Left cardiac atrium (tissue), 4 donors: ENCODE measurements around the gene TGFBI. TPM values are rescaled to one million over a fixed set of nuclear protein-coding genes. Genes with fewer than 3 reads are reported as not detected.

ENCODE experiments used
- ATAC-seq, 2 donors: fragments of 200-7000 bp; cut with Tn5 transposase; one replicate each; pipeline ENCODE4 v1.9.1; 2020; ENCODE audit warnings: mild to moderate bottlenecking in 2 of 2, moderate library complexity in 2 of 2
- DNase-seq: peaks from one replicate; pipeline ENCODE4 v3.0.0-alpha.2; 2020
- intact Hi-C, 2 donors: fragments of 100-400 bp; cut with DNase I; formaldehyde crosslinking; loops; one replicate each; pipeline versions ENCODE4 v1.14.1 to v1.15.1; 2022 to 2023
- long read RNA-seq: library from polyadenylated mRNA; unstranded; transcript quantifications from one replicate; pipeline ENCODE4 v2.0.0, GENCODE V29; 2021
- total RNA-seq, 2 donors: library from RNA; stranded (reverse); fragmentation: NEBNext Ultra II Directional; extraction: Animal tissue kit (Norgen Biotek cat#: 25700); gene quantifications; one replicate each; pipeline ENCODE4 v1.2.1, GENCODE V29; 2021
- donor health status: DM: no; HTN: yes; CAD: no.
- donor health status: DM: no; HTN: yes; CAD: no; lungs with severe emphysema.
- donor health status: DM: yes; HTN: yes; CAD: no.
- donor health status: Dilated cardiomyopathy.

TGFBI gene
- total RNA-seq = 100 to 1,000 TPM in 1 of 2 donors, 10 to 100 TPM in 1; 79.7 to 130 TPM
- long read RNA-seq, transcript TGFBI-201 (17 exons, 2,804 nt) = major isoform, 15 of 46 reads
- long read RNA-seq, partial matches to known transcripts = 25 of 46 reads
- long read RNA-seq, other reads (novel, unspliced or antisense) = 6 of 46 reads

- ATAC-seq = peak; percentile 89 to 94
- intact Hi-C loops = no loop called here
These were observed at the start of gene TGFBI for GRCh38 chr5:136028782-136029742. Gene TGFBI, plus strand, starts transcription at chr5:136028988. Its CDS starts 68 bp downstream, at chr5:136029056.

GRCh38 chr5:135978993-135979392 is 49.8 kb upstream of the TGFBI start:
- DNase-seq (no peak), ATAC-seq (no peak)
- intact Hi-C loops = loop anchor here (5.0 to 10.0 kb wide), 2 partner anchors 86 to 103 kb away; no protein-coding TSS in a partner anchor

More at GRCh38 chr5:136028782-136029742, at the start of gene TGFBI:
- DNase-seq = peak; percentile 78

DNA sequence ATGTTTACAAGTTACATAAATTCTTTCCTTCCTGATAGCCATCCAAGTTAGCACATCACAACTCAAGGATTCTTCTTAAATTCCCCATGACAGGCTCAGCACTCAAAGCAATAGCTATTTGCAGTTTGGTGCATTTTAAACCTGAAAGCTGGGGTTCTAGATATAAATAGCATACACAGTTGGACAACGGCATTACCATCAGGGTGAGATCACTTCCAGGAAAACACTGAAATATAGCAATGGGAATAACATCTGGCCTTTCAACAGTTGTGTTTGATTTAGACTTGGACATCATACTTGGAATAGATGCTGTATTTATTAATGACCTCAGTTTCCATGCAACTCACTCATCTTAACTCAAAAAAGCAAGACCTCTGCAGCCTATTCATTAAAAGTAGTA is 49.3 kb upstream of the TGFBI start:
- ATAC-seq (peak; percentile 30 to 63), DNase-seq (no peak)
- intact Hi-C loops = loop anchor here (5.0 to 10.0 kb wide), 2 partner anchors 85 to 103 kb away; no protein-coding TSS in a partner anchor

DNA sequence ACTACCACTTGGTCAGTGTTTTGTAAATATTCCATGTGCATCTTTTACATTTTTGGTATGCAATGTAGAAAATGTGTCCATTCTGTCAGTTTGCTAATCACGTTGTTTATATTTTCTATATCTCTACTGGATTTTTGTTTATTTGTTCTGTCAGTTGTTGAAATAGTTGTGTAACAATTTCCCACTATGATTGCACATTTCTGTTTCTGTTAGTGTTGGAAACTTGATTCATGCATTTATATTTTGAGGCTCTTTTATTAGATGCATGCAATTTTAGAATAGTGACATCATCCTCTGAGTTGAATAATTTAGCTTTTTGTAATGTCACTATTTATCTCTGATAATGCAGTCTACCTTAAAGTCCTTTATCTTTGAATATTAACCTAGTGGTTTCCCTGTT is 48.2 kb upstream of the TGFBI start:
- no peak for DNase-seq
- ATAC-seq = no peak
- intact Hi-C loops = no loop called here

DNA sequence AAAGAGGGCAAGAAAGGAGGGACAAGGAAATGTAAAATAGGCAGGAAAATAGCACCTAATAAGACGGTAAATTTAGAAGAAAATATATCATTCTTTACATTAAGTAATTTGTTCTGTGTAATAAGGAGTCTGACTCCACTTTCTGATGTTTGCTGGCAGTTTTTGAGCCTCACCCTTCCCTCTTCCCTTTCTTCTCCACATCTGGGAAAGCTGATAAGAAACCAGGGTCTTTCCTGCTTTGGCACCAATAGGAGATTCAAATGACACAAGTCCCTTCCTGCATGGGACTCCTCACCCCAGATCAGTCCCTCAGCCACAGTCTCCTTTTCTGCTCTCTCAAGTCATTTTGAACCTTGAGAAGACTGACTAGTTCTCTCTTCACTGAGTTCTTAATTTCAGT is 42.8 kb upstream of the TGFBI start:
- DNase-seq (no peak), ATAC-seq (no peak)
- intact Hi-C loops = no loop called here

DNA sequence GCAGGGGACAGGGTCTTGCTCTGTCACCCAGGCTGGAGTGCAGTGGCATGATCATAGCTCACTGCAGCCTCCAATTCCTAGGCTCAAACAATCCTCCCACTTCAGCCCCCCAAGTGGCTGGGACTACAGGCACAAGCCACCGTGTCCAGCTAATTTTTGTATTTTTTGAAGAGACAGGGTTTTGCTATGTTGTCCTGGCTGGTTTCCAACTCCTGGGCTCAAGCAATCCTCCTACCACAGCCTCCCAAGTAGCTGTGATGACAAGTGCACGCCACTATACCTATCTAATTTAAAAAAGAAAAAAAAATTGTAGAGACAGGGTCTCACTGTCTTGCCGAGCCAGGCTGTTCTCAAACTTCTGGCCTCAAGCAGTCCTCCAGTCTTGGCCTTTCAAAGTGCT is 42.4 kb upstream of the TGFBI start:
- intact Hi-C loops = no loop called here
- ATAC-seq = no peak
- DNase-seq = no peak

DNA sequence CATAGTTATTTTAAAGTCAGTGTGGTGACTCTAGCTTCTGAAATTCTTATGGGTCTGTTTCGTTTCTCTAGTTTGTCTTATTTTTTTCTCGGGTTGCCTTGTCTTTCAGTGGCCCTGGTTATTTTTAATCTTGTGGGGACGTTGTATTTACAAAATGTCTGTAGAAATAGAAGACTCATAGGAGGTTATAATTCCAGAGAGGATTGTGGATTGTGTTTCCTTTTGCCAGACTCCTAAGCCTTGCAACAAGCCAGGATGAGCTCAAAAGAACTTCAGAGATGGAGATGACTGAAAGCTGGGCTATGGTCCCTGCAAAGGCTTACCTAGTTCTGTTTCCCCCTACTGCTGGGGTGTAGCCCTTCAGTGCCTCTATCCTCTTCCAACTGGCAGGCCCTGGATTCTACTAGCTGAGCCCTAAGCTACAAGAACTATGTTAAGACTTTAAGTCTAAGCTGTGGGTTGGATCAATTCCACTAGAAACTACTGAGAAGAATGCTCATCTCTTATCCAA is 41.8 kb upstream of the TGFBI start:
- DNase-seq = no peak
- intact Hi-C loops = no loop called here
- ATAC-seq = peak; percentile 8 to 63

GRCh38 chr5:135988546-135988945 is 40.2 kb upstream of the TGFBI start:
- ATAC-seq = no peak
- no peak for DNase-seq
- intact Hi-C loops = no loop called here

DNA sequence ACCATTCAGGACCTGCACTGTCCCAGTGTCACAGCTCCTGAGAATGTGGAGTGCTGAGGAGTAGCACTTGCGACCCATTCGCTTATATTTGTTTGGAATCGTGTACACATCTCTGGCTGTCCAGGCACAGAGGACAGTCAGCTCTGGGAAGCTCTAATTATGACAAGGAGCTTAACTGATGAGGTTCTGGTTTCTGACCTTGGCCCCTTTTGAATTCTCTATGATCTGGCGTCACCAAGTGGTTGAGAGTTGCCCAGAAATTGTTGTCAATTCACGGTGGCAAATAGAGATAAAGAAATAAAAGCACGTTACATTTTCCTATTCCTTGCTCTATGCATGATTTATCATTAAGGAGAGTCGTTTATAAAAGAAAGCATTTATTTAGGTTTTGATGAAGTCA is 39.1 kb upstream of the TGFBI start:
- intact Hi-C loops = no loop called here
- DNase-seq (no peak), ATAC-seq (no peak)

DNA sequence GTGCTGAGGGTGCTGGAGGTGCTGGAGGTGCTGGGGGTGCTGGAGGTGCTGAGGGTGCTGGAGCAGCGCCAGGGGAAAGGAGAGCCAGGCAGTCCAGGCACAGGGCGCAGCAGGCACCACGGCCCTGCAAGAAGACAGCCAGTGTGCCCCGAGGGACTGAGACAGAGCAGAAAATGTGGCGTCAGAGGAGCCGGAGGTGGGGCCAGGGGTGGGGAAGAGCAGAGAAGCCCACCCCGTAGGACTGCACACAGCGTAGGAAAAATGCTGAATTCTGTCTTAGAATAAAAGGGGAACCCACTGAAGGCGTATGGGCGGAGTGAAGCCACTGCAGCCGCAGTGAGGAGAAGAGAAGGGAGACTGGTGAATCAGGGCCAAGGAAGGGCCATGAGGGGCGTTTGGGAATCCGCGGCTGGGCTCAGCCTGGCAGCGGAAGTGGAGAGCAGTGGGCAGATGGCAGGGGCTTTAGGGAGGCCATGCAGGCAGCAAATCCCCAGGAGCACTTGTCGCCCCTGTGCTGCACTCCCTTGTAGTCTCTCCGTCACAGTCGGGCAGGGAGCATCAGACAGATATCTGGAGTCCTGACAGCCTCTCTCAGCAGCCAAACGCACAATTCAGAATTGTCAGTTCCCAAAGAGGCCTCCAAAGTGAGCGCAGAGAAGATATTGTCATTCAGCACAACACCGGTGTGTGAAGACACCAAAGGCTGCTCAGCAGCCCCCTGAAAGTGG is 38.1 kb upstream of the TGFBI start:
- DNase-seq (no peak), ATAC-seq (peak; percentile 30 to 38)
- intact Hi-C loops = no loop called here

- intact Hi-C loops = no loop called here
- ATAC-seq (peak in 1 of 2 donors; percentile 13), DNase-seq (no peak)
These were observed 37.4 kb upstream of the TGFBI start for GRCh38 chr5:135991429-135991828.

DNA sequence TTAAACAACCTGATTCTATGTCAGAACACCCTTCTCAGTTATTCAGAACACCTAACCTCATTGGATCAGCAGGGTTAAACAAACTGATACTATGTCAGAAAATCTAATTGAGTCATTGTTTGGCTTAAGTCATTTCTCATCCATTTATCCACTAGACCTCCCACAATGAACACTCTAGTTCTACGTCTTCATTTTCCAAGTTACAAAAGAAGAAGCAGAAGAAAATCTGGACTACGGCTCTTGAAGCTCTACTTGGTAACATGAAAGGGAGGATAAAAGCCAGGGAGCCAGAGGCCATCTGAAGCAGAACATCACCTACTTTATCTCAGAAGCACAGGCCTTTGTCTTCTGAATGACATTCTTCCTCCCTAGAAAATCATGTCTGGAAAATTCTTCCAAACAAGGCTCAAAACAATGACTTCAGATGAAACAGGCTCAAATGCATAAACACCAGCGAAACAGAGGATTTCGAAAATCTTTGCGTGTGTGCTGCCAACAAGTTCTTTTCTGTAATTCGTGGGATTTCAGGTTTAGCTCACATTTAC is 35.4 kb upstream of the TGFBI start:
- DNase-seq (no peak), ATAC-seq (no peak)
- intact Hi-C loops = no loop called here

DNA sequence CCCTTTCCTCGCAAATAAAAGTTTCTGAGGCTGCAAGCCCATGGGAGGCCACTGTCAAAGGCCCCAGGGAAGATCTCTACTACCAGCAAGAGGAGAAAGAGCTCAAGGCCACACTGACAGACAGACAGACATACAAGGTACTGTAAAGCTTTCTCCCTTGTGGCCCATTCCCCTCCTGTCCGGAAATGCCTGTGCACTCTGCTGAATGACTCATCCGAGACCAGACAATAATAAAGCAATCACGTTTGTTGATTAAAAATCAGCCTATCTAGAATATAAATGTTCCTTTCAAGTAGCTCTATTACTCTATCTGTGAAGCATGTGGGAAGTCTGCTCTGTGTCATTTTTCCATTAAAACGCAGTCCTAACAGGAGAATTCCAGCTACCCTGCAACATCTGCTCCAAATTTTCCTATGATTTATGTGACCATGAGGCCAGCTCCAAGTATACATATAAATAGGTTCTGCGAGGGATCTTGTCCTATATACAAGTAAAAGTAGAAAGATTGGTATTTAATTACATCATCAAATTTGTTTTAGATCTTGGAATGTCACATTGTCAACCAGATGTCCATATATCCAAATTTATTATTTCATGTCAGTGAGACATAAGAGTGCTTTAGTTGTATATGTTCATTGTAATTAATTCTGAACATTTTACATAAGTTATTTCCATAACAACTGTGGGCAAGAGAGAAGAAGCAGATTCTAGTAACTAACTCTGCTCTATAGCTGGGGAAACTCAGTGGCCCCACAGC is 34.7 kb upstream of the TGFBI start:
- ATAC-seq = peak in 1 of 2 donors; percentile 76
- intact Hi-C loops = no loop called here

GRCh38 chr5:135995976-135996375 is 32.8 kb upstream of the TGFBI start:
- intact Hi-C loops = no loop called here
- ATAC-seq = no peak
- DNase-seq = no peak

More for the DNA sequence above, 34.7 kb upstream of the TGFBI start:
- DNase-seq = no peak

DNA sequence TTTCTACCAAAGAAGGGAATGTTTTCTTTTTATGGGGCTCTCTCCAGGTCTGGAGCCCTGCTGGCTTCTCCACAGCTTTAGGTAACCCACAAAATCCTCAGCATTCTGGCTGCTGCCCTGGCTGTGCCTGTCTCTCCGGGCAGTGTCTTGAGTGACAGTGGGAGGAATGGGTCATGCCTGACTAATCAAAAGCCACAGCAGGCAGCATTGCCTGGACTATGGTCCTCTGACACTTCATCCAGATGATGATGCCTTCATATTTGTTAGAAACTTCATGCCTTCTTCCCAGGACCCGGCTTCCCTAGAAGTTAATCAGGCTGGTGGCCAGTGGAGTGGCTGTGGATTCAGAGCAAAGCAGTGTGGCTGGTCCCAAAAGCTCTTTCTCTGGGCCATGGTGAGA is 32.2 kb upstream of the TGFBI start:
- intact Hi-C loops = no loop called here
- DNase-seq (no peak), ATAC-seq (no peak)

GRCh38 chr5:135997673-135998335 is 31.0 kb upstream of the TGFBI start:
- ATAC-seq = no peak
- no peak for DNase-seq
- intact Hi-C loops = no loop called here

DNA sequence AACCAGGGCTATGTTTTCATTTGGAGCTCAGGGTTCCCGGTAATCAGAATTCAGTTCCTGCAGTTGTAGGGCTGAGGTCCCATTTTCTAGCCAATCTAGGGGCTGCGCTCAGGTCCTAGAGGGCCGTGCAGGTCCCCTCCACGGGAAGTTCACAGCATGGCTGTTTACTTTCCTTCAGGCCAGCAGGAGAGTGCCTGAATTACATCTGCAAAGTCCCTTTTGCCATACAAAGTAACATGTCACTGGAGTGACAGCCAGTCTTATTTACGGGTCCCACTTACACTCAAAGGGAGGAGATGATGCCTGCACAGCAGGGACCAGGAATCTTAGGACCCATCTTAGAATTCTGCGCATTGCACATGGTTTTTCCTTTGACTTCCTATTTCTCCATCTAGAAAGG is 29.9 kb upstream of the TGFBI start:
- DNase-seq (no peak), ATAC-seq (no peak)
- intact Hi-C loops = no loop called here
